Activated B cell treated with CpG ODN at 0.5 μM for 24 hours (primary cell): ENCODE measurements around the gene WHAMM. TPM values are rescaled to one million over a fixed set of nuclear protein-coding genes. Genes with fewer than 3 reads are reported as not detected.
"Not testable (repeated sequence)": the region's sequence is repeated elsewhere in the genome, so short reads cannot be mapped to it uniquely, and the experiment has no call there.

Experiments used
- ATAC-seq: fragments of 200-7000 bp; cut with Tn5 transposase; one replicate; pipeline ENCODE4 v1.10.0; 2021; ENCODE audit warnings: low read depth, mild to moderate bottlenecking, moderate library complexity
- CTCF ChIA-PET: fragments of 350-600 bp; sonication (Branson Sonifier 250); formaldehyde crosslinking; loops from one replicate; lab custom pipeline; 2021; ENCODE audit warnings: antibody characterized with exemption; lab: Charles Lee
- POLR2A ChIA-PET: fragments of 350-600 bp; sonication (Branson Sonifier 250); formaldehyde crosslinking; loops from one replicate; lab custom pipeline; 2021; ENCODE audit warnings: antibody characterized with exemption; lab: Charles Lee
- DNase-seq: peaks from one replicate; pipeline ENCODE4 v3.0.0; 2022
- H3K27ac Mint-ChIP-seq: one replicate; pipeline ENCODE4 v1.8.0; 2020; ENCODE audit warnings: mixed read lengths
- H3K27me3 Mint-ChIP-seq: one replicate; pipeline ENCODE4 v1.8.0; 2021; ENCODE audit warnings: mixed read lengths
- H3K36me3 Mint-ChIP-seq: one replicate; pipeline ENCODE4 v1.8.0; 2021; ENCODE audit warnings: low read depth, mixed read lengths
- H3K4me1 Mint-ChIP-seq: one replicate; pipeline ENCODE4 v1.8.0; 2021; ENCODE audit warnings: mixed read lengths
- H3K4me3 Mint-ChIP-seq: one replicate; pipeline ENCODE4 v1.8.0; 2020; ENCODE audit warnings: mild to moderate bottlenecking, mixed read lengths
- H3K9me3 Mint-ChIP-seq: one replicate; pipeline ENCODE4 v1.8.0; 2020; ENCODE audit warnings: mixed read lengths
- CTCF ChIP-seq: fragments of 200-600 bp; IDR thresholded peaks from one replicate; pipeline ENCODE4 v1.8.0; 2022; ENCODE audit warnings: antibody characterized with exemption, mild to moderate bottlenecking
- intact Hi-C: fragments of 100-400 bp; cut with micrococcal nuclease; formaldehyde crosslinking; loops from one replicate; pipeline ENCODE4 v1.15.1; 2024
- total RNA-seq: library from RNA; stranded (reverse); gene quantifications from 2 replicates; pipeline ENCODE4 v1.2.3, GENCODE V29; 2022

The WHAMM gene
- total RNA-seq, 1 donor from 2014 or later: 18.7 TPM

GRCh38 chr15:82808634-82809041 lies 790 bp upstream of the WHAMM start:
- ChIA-PET CTCF (no interaction called here), POLR2A (interaction anchor here (1.3 to 4.4 kb wide), 6 partner anchors 37 to 268 kb away, joined by 4 to 36 read pairs (median 17); partner anchors contain the start of genes C15orf40, RAMAC and RPS17)
- ATAC-seq: no peak
- H3K4me3 Mint-ChIP-seq: peak overlapping the region; percentile 82
- H3K9me3 Mint-ChIP-seq: no peaks in the 10 kb centered on the region
- intact Hi-C loops: loop anchor here (1.0 kb wide), 6 partner anchors 24 to 268 kb away; partner anchors contain the start of genes C15orf40 and RPS17
- no peaks in the 10 kb centered on the region for H3K27me3 Mint-ChIP-seq
- peaks cover 71% of the 10 kb centered on the region for H3K4me1 Mint-ChIP-seq
- no peak for TF ChIP-seq CTCF
- H3K27ac Mint-ChIP-seq: peak overlapping the region; percentile 91
- no peak for DNase-seq
- H3K36me3 Mint-ChIP-seq: peaks cover 17% of the 10 kb centered on the region

GRCh38 chr15:82810061-82810889 lies 847 bp downstream of the WHAMM start:
- intact Hi-C loops: loop anchor here (1.0 kb wide), 1 partner anchor 101 kb away; the partner anchor contains the start of gene AP3B2
- no peaks in the 10 kb centered on the region for H3K9me3 Mint-ChIP-seq
- H3K4me1 Mint-ChIP-seq: peaks cover 64% of the 10 kb centered on the region
- peak overlapping the region; percentile 93 for H3K27ac Mint-ChIP-seq
- H3K4me3 Mint-ChIP-seq: peak overlapping the region; percentile 91
- ChIA-PET CTCF (interaction anchor here (1.3 to 2.8 kb wide), 3 partner anchors 39 to 190 kb away, joined by 4 to 7 read pairs (median 6); no protein-coding TSS in a partner anchor), POLR2A (interaction anchor here (0.8 to 4.4 kb wide), 12 partner anchors 15 to 270 kb away, joined by 3 to 36 read pairs (median 12); partner anchors contain the start of genes BTBD1, C15orf40, RAMAC and RPS17)
- peaks cover 28% of the 10 kb centered on the region for H3K36me3 Mint-ChIP-seq
- no peak for DNase-seq
- no peaks in the 10 kb centered on the region for H3K27me3 Mint-ChIP-seq
- ATAC-seq: peak; percentile 18
- TF ChIP-seq CTCF: no peak

GRCh38 chr15:82810890-82811426 lies 1.5 kb downstream of the WHAMM start:
- ATAC-seq (no peak), DNase-seq (no peak)
- ChIA-PET CTCF (interaction anchor here (1.1 to 2.8 kb wide), 4 partner anchors 22 to 189 kb away, joined by 3 to 7 read pairs (median 5); no protein-coding TSS in a partner anchor), POLR2A (interaction anchor here (0.8 to 4.4 kb wide), 10 partner anchors 15 to 271 kb away, joined by 3 to 36 read pairs (median 12); partner anchors contain the start of genes BTBD1, C15orf40, RAMAC and RPS17)
- peaks cover 35% of the 10 kb centered on the region for H3K36me3 Mint-ChIP-seq
- TF ChIP-seq CTCF: no peak
- peak overlapping the region; percentile 91 for H3K4me3 Mint-ChIP-seq
- no peaks in the 10 kb centered on the region for H3K9me3 Mint-ChIP-seq
- H3K27ac Mint-ChIP-seq: peak overlapping the region; percentile 93
- H3K4me1 Mint-ChIP-seq: peaks cover 57% of the 10 kb centered on the region
- H3K27me3 Mint-ChIP-seq: no peaks in the 10 kb centered on the region
- intact Hi-C loops: loop anchor here (1.0 kb wide), 1 partner anchor 102 kb away; the partner anchor contains the start of gene AP3B2

- CTCF ChIA-PET: no interaction called here
- intact Hi-C loops: no loop called here
- ATAC-seq: no peak
- Mint-ChIP-seq H3K4me3 (no peak overlapping the region), H3K9me3 (no peaks in the 10 kb centered on the region), H3K27me3 (no peaks in the 10 kb centered on the region), H3K4me1 (peaks cover 44% of the 10 kb centered on the region), H3K27ac (no peak overlapping the region), H3K36me3 (peaks cover 52% of the 10 kb centered on the region)
- no peak for TF ChIP-seq CTCF
- POLR2A ChIA-PET: interaction anchor here (1.3 kb wide), 1 partner anchor 20 kb away, joined by 5 read pairs; no protein-coding TSS in a partner anchor
- no peak for DNase-seq
Observed at GRCh38 chr15:82812994-82813393, 3.6 kb downstream of the WHAMM start.

GRCh38 chr15:82820128-82820527 lies 10.7 kb downstream of the WHAMM start:
- intact Hi-C loops: no loop called here
- Mint-ChIP-seq H3K9me3 (no peaks in the 10 kb centered on the region), H3K27me3 (no peaks in the 10 kb centered on the region), H3K4me3 (no peak overlapping the region), H3K4me1 (peaks cover 2% of the 10 kb centered on the region), H3K36me3 (peaks cover 78% of the 10 kb centered on the region), H3K27ac (no peak overlapping the region)
- POLR2A ChIA-PET: no interaction called here
- TF ChIP-seq CTCF: no peak
- DNase-seq: no peak
- ATAC-seq: no peak
- CTCF ChIA-PET: no interaction called here

- ATAC-seq, H3K27me3 Mint-ChIP-seq, intact Hi-C loops, DNase-seq, POLR2A ChIA-PET, H3K9me3 Mint-ChIP-seq, H3K4me3 Mint-ChIP-seq, CTCF ChIA-PET, H3K27ac Mint-ChIP-seq, H3K4me1 Mint-ChIP-seq: not testable (repeated sequence)
- peaks cover 77% of the 10 kb centered on the region for H3K36me3 Mint-ChIP-seq
Observed at GRCh38 chr15:82821396-82821795, 12.0 kb downstream of the WHAMM start.

- DNase-seq, POLR2A ChIA-PET, H3K27me3 Mint-ChIP-seq, H3K9me3 Mint-ChIP-seq, intact Hi-C loops, ATAC-seq, H3K4me3 Mint-ChIP-seq, CTCF ChIA-PET, H3K4me1 Mint-ChIP-seq, H3K27ac Mint-ChIP-seq: not testable (repeated sequence)
- H3K36me3 Mint-ChIP-seq: peaks cover 77% of the 10 kb centered on the region
Observed at GRCh38 chr15:82821851-82822250, 12.4 kb downstream of the WHAMM start.
